Measurements from ENCODE around the gene KCTD16.

Gene KCTD16

GRCh38 chr5:144135113-144135762 lies 35.4 kb upstream of the KCTD16 start:
- no peak overlapping the region for H3K27ac Mint-ChIP-seq
- TF ChIP-seq CTCF (IDR thresholded peaks at IDR 0.05), result no peak

GRCh38 chr5:144139586-144139985 lies 31.1 kb upstream of the KCTD16 start:
- no peak for TF ChIP-seq CTCF (IDR thresholded peaks at IDR 0.05)
- Mint-ChIP-seq H3K4me1 (peaks cover 30% of the 10 kb centered on the region), H3K36me3 (ENCODE audit: low read depth) (no peaks in the 10 kb centered on the region), H3K27me3 (ENCODE audit: low read depth, poor library complexity) (no peaks in the 10 kb centered on the region), H3K27ac (no peak overlapping the region), H3K9me3 (no peaks in the 10 kb centered on the region), H3K4me3 (no peak overlapping the region)
- DNase-seq, result no peak

More at GRCh38 chr5:144135113-144135762, 35.4 kb upstream of the KCTD16 start:
- no peak for DNase-seq
- H3K4me3 Mint-ChIP-seq, result no peak overlapping the region
- H3K9me3 Mint-ChIP-seq, result no peaks in the 10 kb centered on the region
- no peaks in the 10 kb centered on the region for H3K27me3 Mint-ChIP-seq (ENCODE audit: low read depth, poor library complexity)
- H3K4me1 Mint-ChIP-seq, result peaks cover 5% of the 10 kb centered on the region
- no peaks in the 10 kb centered on the region for H3K36me3 Mint-ChIP-seq (ENCODE audit: low read depth)

GRCh38 chr5:144141585-144141984 lies 29.1 kb upstream of the KCTD16 start:
- Mint-ChIP-seq H3K9me3 (no peaks in the 10 kb centered on the region), H3K4me3 (no peak overlapping the region), H3K36me3 (ENCODE audit: low read depth) (no peaks in the 10 kb centered on the region), H3K27ac (peak overlapping the region; percentile 4), H3K4me1 (peaks cover 37% of the 10 kb centered on the region), H3K27me3 (ENCODE audit: low read depth, poor library complexity) (no peaks in the 10 kb centered on the region)
- no peak for TF ChIP-seq CTCF (IDR thresholded peaks at IDR 0.05)
- DNase-seq, result no peak

GRCh38 chr5:144142139-144142823 lies 28.4 kb upstream of the KCTD16 start:
- no peak overlapping the region for H3K4me3 Mint-ChIP-seq
- no peaks in the 10 kb centered on the region for H3K36me3 Mint-ChIP-seq (ENCODE audit: low read depth)
- peak; percentile 63 for TF ChIP-seq CTCF (IDR thresholded peaks at IDR 0.05)
- no peaks in the 10 kb centered on the region for H3K9me3 Mint-ChIP-seq
- DNase-seq, result no peak
- H3K27me3 Mint-ChIP-seq (ENCODE audit: low read depth, poor library complexity), result no peaks in the 10 kb centered on the region
- H3K4me1 Mint-ChIP-seq, result peaks cover 37% of the 10 kb centered on the region
- no peak overlapping the region for H3K27ac Mint-ChIP-seq

- Mint-ChIP-seq H3K27ac (no peak overlapping the region), H3K9me3 (no peaks in the 10 kb centered on the region), H3K4me1 (peaks cover 37% of the 10 kb centered on the region), H3K36me3 (ENCODE audit: low read depth) (no peaks in the 10 kb centered on the region), H3K4me3 (no peak overlapping the region), H3K27me3 (ENCODE audit: low read depth, poor library complexity) (no peaks in the 10 kb centered on the region)
- DNase-seq, result no peak
- TF ChIP-seq CTCF (IDR thresholded peaks at IDR 0.05), result no peak
These were observed 27.9 kb upstream of the KCTD16 start for GRCh38 chr5:144142824-144143162.

- TF ChIP-seq CTCF (IDR thresholded peaks at IDR 0.05), result no peak
- no peak for DNase-seq
- Mint-ChIP-seq H3K27me3 (ENCODE audit: low read depth, poor library complexity) (no peaks in the 10 kb centered on the region), H3K4me3 (no peak overlapping the region), H3K4me1 (peaks cover 37% of the 10 kb centered on the region), H3K9me3 (no peaks in the 10 kb centered on the region), H3K27ac (no peak overlapping the region), H3K36me3 (ENCODE audit: low read depth) (no peaks in the 10 kb centered on the region)
These were observed 27.0 kb upstream of the KCTD16 start for GRCh38 chr5:144143625-144144024.

All from nephron progenitor cell (in vitro differentiated cells).